LNCaP clone FGC (cell line): Measurements from ENCODE around the gene GPATCH3.

Experiments
- DNase-seq: peaks from one replicate; pipeline ENCODE4 v3.0.0-alpha.2; 2011; ENCODE audit warnings: low read depth
- H3K4me3 ChIP-seq: 2 replicates; pipeline ENCODE4 v1.5.1; 2011; ENCODE audit warnings: mild to moderate bottlenecking, low read depth, low read length, control low read depth
- TF ChIP-seq, protein P1 (sequence below): IDR thresholded peaks from 2 replicates; pipeline ENCODE4 v1.5.1; 2012; ENCODE audit warnings: mild to moderate bottlenecking; ENCODE audit not compliant: control insufficient read depth, insufficient read depth; ENCODE audit errors: extremely low read depth

The GPATCH3 gene

DNA sequence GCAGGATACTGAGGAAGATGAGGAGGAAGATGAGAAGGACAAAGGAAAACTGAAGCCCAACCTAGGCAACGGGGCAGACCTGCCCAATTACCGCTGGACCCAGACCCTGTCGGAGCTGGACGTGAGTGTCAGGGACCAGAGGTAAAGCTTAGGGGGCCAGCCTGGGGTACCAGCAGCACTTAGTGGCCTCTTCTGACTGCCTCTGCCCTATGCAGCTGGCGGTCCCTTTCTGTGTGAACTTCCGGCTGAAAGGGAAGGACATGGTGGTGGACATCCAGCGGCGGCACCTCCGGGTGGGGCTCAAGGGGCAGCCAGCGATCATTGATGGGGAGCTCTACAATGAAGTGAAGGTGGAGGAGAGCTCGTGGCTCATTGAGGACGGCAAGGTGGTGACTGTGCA is 42.4 kb upstream of the GPATCH3 start:
- DNase-seq, result no peak
- H3K4me3 ChIP-seq, result no peak overlapping the region
- TF ChIP-seq, protein P1, sequence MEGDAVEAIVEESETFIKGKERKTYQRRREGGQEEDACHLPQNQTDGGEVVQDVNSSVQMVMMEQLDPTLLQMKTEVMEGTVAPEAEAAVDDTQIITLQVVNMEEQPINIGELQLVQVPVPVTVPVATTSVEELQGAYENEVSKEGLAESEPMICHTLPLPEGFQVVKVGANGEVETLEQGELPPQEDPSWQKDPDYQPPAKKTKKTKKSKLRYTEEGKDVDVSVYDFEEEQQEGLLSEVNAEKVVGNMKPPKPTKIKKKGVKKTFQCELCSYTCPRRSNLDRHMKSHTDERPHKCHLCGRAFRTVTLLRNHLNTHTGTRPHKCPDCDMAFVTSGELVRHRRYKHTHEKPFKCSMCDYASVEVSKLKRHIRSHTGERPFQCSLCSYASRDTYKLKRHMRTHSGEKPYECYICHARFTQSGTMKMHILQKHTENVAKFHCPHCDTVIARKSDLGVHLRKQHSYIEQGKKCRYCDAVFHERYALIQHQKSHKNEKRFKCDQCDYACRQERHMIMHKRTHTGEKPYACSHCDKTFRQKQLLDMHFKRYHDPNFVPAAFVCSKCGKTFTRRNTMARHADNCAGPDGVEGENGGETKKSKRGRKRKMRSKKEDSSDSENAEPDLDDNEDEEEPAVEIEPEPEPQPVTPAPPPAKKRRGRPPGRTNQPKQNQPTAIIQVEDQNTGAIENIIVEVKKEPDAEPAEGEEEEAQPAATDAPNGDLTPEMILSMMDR, result no peak

DNA sequence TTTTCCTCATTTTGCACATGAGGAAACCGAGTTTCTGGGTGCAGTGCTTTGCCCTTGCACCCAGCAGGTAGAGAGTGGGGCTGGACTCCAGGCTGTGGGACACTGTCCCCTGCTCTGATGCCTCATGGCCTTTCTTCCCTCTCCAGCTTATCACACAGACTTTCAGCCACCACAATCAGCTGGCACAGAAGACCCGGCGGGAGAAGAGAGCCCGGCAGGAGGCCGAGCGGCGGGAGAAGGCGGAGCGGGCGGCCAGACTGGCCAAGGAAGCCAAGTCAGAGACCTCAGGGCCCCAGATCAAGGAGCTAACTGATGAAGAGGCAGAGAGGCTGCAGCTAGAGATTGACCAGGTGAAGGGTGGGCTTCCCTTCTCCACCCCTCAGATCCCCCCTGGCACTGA is 41.0 kb upstream of the GPATCH3 start:
- DNase-seq, result no peak
- TF ChIP-seq, protein P1, result no peak
- H3K4me3 ChIP-seq, result no peak overlapping the region

DNA sequence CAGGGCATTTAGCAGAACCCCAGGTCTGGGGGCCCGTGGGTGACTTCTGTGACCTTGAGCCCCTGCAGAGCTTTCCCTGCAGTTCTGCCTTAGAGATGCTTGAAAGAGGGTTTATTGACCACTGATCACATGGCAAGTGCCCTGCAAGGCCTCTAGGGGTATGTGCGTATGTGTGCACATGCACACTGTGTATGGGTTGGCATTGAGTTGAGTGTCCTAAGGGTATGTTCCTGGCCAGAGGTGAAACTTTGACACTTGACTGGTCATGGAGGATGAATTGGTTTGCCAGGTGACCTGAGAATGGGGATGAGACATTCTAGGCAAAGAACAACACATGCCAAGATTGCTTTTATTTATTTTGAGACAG is 38.4 kb upstream of the GPATCH3 start:
- no peak overlapping the region for H3K4me3 ChIP-seq
- DNase-seq, result no peak
- TF ChIP-seq, protein P1, result no peak

DNA sequence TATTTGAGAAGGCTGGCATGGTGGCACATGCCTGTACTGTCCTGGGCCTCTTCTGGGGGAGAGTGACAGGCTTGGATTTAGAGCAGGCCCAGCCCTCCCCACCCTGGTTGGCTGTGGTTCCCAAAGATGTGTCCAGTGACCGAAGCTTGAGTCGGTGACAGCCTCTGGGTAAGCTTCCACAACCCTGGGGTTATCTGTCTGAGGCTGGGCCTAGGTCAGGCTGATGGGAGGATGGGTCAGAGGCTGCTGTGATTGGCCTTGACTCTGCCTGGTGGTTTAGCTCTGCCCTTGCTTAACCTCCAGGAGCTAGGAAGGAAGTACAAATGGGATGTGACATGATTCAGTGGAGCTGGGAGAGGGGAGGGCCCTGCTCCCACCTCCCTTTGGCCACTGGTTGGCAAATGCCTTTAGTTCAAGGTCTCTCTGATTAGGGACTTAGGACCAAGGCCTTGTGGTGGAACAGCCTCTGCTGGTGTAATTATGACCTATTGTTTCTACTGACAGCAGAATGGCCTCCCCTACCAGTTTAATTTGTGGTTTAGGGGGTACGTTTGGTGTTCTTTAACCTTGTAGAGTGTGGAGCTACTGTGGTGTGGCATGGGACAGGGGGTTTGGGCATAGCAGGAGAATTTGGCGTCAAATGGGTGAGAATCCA is 37.9 kb upstream of the GPATCH3 start:
- TF ChIP-seq, protein P1, result no peak
- DNase-seq, result no peak
- H3K4me3 ChIP-seq, result no peak overlapping the region

DNA sequence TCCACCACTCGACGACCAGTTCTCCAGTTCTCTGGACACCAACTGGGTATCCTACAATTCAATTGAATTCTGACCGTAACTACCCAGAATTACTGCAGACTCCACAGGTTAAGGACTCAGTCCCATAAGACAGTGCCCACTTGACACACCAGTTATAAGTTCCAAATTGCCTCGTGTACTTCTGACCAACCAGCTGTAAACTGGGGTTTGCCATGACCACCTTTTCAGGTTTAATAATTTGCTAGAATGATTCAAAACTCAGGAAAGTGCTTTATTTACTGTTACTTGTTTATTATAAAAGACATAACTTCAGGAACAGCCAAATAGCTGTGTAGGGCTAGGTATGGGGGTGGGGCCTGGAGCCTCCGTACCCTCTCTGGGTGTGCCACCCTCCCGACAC is 36.6 kb upstream of the GPATCH3 start:
- TF ChIP-seq, protein P1, result no peak
- no peak for DNase-seq
- no peak overlapping the region for H3K4me3 ChIP-seq

DNA sequence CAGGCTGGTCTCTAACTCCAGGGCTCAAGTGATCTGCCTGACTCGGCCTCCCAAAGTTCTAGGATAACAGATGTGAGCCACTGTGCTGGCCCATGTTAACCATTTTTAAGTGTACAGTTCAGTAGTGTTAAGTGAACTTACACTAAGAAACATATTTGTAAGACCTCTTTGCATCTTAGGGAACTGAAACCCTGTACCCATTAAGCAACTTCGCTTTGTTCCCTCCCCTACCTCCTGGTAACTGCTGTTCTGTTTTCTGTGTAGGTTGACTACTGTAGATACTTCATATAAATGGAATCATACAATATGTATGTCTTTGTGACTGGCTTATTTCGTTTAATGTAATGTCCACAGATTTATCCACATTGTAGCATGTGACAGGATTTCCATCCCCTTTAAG is 32.3 kb upstream of the GPATCH3 start:
- no peak for DNase-seq
- TF ChIP-seq, protein P1, result no peak

DNA sequence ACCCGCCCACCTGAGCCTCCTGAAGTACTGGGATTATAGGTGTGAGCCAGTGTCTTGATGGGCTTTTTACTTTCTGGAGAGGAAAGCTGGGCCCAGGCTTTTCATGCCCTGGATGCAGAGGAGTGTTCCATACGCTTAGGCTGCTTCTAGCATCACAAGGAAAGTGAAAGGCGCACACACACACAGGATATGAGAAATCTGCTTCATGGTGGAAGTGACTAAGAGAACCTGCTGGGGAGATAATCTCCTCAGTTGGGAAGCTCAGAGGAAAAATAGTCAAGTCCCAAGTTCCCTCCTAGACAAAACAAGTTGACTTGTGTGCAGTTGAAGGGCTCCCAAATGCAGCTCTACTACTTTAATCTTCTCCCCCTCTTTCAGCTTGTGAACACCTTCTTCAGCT is 23.4 kb upstream of the GPATCH3 start:
- no peak for DNase-seq
- TF ChIP-seq, protein P1, result no peak
- H3K4me3 ChIP-seq, result no peak overlapping the region

More for the DNA sequence above, 32.3 kb upstream of the GPATCH3 start:
- no peak overlapping the region for H3K4me3 ChIP-seq
